Measurements from ENCODE around the gene SLC6A6. TPM values are rescaled to one million over a fixed set of nuclear protein-coding genes. Genes with fewer than 3 reads are reported as not detected.

Gene SLC6A6
- total and polyA plus RNA-seq, 2 donors (not counting 1 experiment from before 2014, with no cell fraction given), result 8.9 to 24.0 TPM

DNA sequence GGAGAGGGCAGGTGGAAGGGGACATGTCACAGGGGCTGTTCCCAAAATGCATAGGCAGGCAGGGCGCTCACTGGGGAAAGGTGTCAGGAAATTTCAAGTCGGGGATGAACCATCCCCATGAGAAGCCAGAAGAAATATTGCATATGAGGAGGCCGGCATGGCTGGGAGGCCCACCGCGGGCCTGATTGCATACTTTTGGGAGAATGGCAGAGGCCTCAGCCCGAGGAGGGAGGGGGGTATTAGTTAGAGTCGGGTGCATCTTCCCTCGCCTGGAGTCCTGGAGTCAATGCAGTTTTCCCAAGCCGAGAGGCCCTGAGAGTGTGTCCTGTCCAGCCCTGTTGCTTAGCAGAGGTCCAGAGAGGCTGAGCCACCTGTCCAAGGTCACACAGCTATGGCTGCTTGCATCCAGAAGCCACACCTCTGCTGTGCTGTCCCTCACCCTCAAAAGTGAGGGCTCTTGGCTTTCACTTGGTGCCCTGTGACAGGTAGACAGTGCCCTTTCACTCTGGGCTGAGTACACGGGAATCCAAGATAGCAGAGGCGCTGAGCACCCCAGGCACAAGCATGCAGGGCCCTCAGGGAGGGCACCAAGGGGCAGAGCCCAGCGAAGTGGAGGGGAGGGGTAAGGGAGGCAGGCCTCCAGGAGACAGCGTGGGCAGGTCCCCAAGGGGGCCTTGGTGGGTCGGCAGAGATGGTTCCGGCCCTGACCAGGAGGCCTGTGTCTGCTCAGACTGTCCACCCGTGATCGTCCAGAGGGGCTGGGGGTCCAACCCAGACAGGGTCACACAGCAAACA, 89.2 kb downstream of the SLC6A6 start:
- Histone ChIP-seq H3K79me2 (ENCODE audit: control insufficient read depth, insufficient read depth, low read length) (no peaks in the 10 kb centered on the region), H3K9ac (ENCODE audit: insufficient read depth, low read length) (no peak overlapping the region), H3K4me1 (ENCODE audit: control insufficient read depth, extremely low read depth, insufficient read depth, low read length) (no peaks in the 10 kb centered on the region), H3K27me3 (ENCODE audit: control insufficient read depth, insufficient read depth, low read length) (no peaks in the 10 kb centered on the region), H3K9me3 (ENCODE audit: control insufficient read depth, insufficient read depth, low read depth, low read length) (no peaks in the 10 kb centered on the region), H3K36me3 (ENCODE audit: control insufficient read depth, insufficient read depth, low read length) (no peaks in the 10 kb centered on the region), H4K20me1 (ENCODE audit: control insufficient read depth, extremely low read depth, insufficient read depth, low read length) (no peaks in the 10 kb centered on the region), H2AFZ (ENCODE audit: low read length) (no peak overlapping the region), H3K4me2 (ENCODE audit: extremely low read depth, insufficient read depth, low read length) (no peak overlapping the region), H3K27ac (ENCODE audit: insufficient read depth, low read length) (no peak overlapping the region), H3K4me3 (replicated peaks in 1 of 4; ENCODE audit: control extremely low read depth in 1 of 4, insufficient read depth in 1 of 4, low read depth in 3 of 4, low read length in 4 of 4) (no peak overlapping the region)
- no peak for TF ChIP-seq EZH2 (IDR thresholded peaks at IDR 0.05; ENCODE audit: low read length, missing control alignments)
- TF ChIP-seq, protein P1, sequence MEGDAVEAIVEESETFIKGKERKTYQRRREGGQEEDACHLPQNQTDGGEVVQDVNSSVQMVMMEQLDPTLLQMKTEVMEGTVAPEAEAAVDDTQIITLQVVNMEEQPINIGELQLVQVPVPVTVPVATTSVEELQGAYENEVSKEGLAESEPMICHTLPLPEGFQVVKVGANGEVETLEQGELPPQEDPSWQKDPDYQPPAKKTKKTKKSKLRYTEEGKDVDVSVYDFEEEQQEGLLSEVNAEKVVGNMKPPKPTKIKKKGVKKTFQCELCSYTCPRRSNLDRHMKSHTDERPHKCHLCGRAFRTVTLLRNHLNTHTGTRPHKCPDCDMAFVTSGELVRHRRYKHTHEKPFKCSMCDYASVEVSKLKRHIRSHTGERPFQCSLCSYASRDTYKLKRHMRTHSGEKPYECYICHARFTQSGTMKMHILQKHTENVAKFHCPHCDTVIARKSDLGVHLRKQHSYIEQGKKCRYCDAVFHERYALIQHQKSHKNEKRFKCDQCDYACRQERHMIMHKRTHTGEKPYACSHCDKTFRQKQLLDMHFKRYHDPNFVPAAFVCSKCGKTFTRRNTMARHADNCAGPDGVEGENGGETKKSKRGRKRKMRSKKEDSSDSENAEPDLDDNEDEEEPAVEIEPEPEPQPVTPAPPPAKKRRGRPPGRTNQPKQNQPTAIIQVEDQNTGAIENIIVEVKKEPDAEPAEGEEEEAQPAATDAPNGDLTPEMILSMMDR (conservative IDR thresholded peaks at IDR 0.05 in 1 of 2, IDR thresholded peaks at IDR 0.05 in 1 of 2; ENCODE audit: low read depth in 1 of 2, low read length in 2 of 2), result no peak
- DNase-seq (ENCODE audit: low read depth in 2 of 2), result no peak

- no peaks in the 10 kb centered on the region for H3K79me2 ChIP-seq (ENCODE audit: control insufficient read depth, insufficient read depth, low read length)
- no peaks in the 10 kb centered on the region for H3K36me3 ChIP-seq (ENCODE audit: control insufficient read depth, insufficient read depth, low read length)
- DNase-seq (ENCODE audit: low read depth in 2 of 2), result no peak
- no peak overlapping the region for H2AFZ ChIP-seq (ENCODE audit: low read length)
- no peaks in the 10 kb centered on the region for H3K4me1 ChIP-seq (ENCODE audit: control insufficient read depth, extremely low read depth, insufficient read depth, low read length)
- H3K4me3 ChIP-seq (replicated peaks in 1 of 4; ENCODE audit: control extremely low read depth in 1 of 4, insufficient read depth in 1 of 4, low read depth in 3 of 4, low read length in 4 of 4), result no peak overlapping the region
- no peak overlapping the region for H3K4me2 ChIP-seq (ENCODE audit: extremely low read depth, insufficient read depth, low read length)
- no peak for TF ChIP-seq EZH2 (IDR thresholded peaks at IDR 0.05; ENCODE audit: low read length, missing control alignments)
- TF ChIP-seq, protein P1 (conservative IDR thresholded peaks at IDR 0.05 in 1 of 2, IDR thresholded peaks at IDR 0.05 in 1 of 2; ENCODE audit: low read depth in 1 of 2, low read length in 2 of 2), result no peak
- H3K27ac ChIP-seq (ENCODE audit: insufficient read depth, low read length), result no peak overlapping the region
- H3K27me3 ChIP-seq (ENCODE audit: control insufficient read depth, insufficient read depth, low read length), result no peaks in the 10 kb centered on the region
- H4K20me1 ChIP-seq (ENCODE audit: control insufficient read depth, extremely low read depth, insufficient read depth, low read length), result no peaks in the 10 kb centered on the region
- H3K9me3 ChIP-seq (ENCODE audit: control insufficient read depth, insufficient read depth, low read depth, low read length), result no peaks in the 10 kb centered on the region
- H3K9ac ChIP-seq (ENCODE audit: insufficient read depth, low read length), result no peak overlapping the region
Observed at GRCh38 chr3:14492948-14493881, 90.8 kb downstream of the SLC6A6 start.

- H3K4me3 ChIP-seq (replicated peaks in 1 of 4; ENCODE audit: control extremely low read depth in 1 of 4, insufficient read depth in 1 of 4, low read depth in 3 of 4, low read length in 4 of 4), result no peak overlapping the region
- H3K9me3 ChIP-seq (ENCODE audit: control insufficient read depth, insufficient read depth, low read depth, low read length), result no peaks in the 10 kb centered on the region
- no peaks in the 10 kb centered on the region for H3K4me1 ChIP-seq (ENCODE audit: control insufficient read depth, extremely low read depth, insufficient read depth, low read length)
- DNase-seq (ENCODE audit: low read depth in 2 of 2), result no peak
- no peak overlapping the region for H3K4me2 ChIP-seq (ENCODE audit: extremely low read depth, insufficient read depth, low read length)
- no peak overlapping the region for H3K27ac ChIP-seq (ENCODE audit: insufficient read depth, low read length)
- no peak overlapping the region for H2AFZ ChIP-seq (ENCODE audit: low read length)
- no peak for TF ChIP-seq EZH2 (IDR thresholded peaks at IDR 0.05; ENCODE audit: low read length, missing control alignments)
- TF ChIP-seq, protein P1 (conservative IDR thresholded peaks at IDR 0.05 in 1 of 2, IDR thresholded peaks at IDR 0.05 in 1 of 2; ENCODE audit: low read depth in 1 of 2, low read length in 2 of 2), result no peak
- no peaks in the 10 kb centered on the region for H3K27me3 ChIP-seq (ENCODE audit: control insufficient read depth, insufficient read depth, low read length)
- H3K79me2 ChIP-seq (ENCODE audit: control insufficient read depth, insufficient read depth, low read length), result no peaks in the 10 kb centered on the region
- H3K9ac ChIP-seq (ENCODE audit: insufficient read depth, low read length), result no peak overlapping the region
- H4K20me1 ChIP-seq (ENCODE audit: control insufficient read depth, extremely low read depth, insufficient read depth, low read length), result no peaks in the 10 kb centered on the region
- H3K36me3 ChIP-seq (ENCODE audit: control insufficient read depth, insufficient read depth, low read length), result no peaks in the 10 kb centered on the region
Observed at GRCh38 chr3:14494279-14494972, 92.0 kb downstream of the SLC6A6 start.
